PC-9 (cell line): ENCODE results near the gene ITGA4.

Experiments used
- EZH2 ChIP-seq: fragments of 200-600 bp; sonication (generic); IDR thresholded peaks from 2 replicates; pipeline ENCODE4 v1.8.0; 2017; ENCODE audit warnings: antibody characterized with exemption, low read depth
- TF ChIP-seq, protein P1 (sequence below): fragments of 200-600 bp; sonication (generic); conservative IDR thresholded peaks from 2 replicates; pipeline ENCODE4 v1.6.1; 2017; ENCODE audit warnings: mixed run types, antibody characterized with exemption, mild to moderate bottlenecking, moderate library complexity

DNA sequence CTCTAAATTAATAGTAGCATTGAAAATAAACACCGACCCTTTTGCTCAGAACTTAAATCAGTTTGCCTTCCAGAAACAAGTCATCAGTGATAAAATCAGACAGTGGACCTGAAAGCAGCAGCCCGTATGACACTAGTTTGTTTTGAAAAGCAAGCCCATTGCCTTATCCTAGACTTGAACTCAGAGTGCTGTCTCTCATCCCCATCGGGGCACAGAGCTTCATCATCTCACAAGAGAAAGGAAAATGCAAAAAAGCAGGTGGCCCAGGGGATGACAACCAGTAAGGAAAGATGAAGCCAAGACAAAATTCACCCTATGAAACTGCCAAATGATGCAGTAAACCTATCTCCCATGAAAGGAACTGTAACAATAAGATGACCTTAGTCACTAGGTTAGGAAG is 128.5 kb downstream of the ITGA4 start:
- TF ChIP-seq EZH2 = no peak
- TF ChIP-seq, protein P1, sequence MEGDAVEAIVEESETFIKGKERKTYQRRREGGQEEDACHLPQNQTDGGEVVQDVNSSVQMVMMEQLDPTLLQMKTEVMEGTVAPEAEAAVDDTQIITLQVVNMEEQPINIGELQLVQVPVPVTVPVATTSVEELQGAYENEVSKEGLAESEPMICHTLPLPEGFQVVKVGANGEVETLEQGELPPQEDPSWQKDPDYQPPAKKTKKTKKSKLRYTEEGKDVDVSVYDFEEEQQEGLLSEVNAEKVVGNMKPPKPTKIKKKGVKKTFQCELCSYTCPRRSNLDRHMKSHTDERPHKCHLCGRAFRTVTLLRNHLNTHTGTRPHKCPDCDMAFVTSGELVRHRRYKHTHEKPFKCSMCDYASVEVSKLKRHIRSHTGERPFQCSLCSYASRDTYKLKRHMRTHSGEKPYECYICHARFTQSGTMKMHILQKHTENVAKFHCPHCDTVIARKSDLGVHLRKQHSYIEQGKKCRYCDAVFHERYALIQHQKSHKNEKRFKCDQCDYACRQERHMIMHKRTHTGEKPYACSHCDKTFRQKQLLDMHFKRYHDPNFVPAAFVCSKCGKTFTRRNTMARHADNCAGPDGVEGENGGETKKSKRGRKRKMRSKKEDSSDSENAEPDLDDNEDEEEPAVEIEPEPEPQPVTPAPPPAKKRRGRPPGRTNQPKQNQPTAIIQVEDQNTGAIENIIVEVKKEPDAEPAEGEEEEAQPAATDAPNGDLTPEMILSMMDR = no peak
